CD14-positive monocyte (primary cell): Measurements from ENCODE around the gene SALL2. TPM values are rescaled to one million over a fixed set of nuclear protein-coding genes. Genes with fewer than 3 reads are reported as not detected.

ENCODE experiments used
- DNase-seq, 3 donors: peaks; one replicate each; pipeline ENCODE4 v3.0.0-alpha.2; 2011 to 2022
- H2AFZ ChIP-seq: 2 replicates; pipeline ENCODE4 v1.6.0; 2012; ENCODE audit warnings: mild to moderate bottlenecking, low read depth, low read length, inconsistent platforms; ENCODE audit not compliant: insufficient read depth, poor library complexity, severe bottlenecking
- H3K27ac ChIP-seq, 2 donors: 1 replicate in 1 of 2; 2 replicates in 1 of 2; pipeline ENCODE4 v1.5.1; 2012 to 2013; ENCODE audit warnings: low read length in 2 of 2, control low read depth in 1 of 2, inconsistent platforms in 1 of 2, low read depth in 1 of 2, mild to moderate bottlenecking in 1 of 2
- H3K27me3 ChIP-seq, 2 donors: one replicate each; pipeline versions ENCODE4 v1.6.0 to v1.6.1; 2011 to 2013; ENCODE audit warnings: low read length in 2 of 2; ENCODE audit not compliant: control insufficient read depth in 2 of 2, insufficient read depth in 2 of 2
- H3K36me3 ChIP-seq, 2 donors: replicated peaks in 1 of 2; 1 replicate in 1 of 2; 2 replicates in 1 of 2; pipeline versions ENCODE4 v1.5.1 to v1.6.1; 2012 to 2013; ENCODE audit warnings: low read length in 2 of 2, control low read depth in 1 of 2, inconsistent platforms in 1 of 2, mild to moderate bottlenecking in 1 of 2; ENCODE audit not compliant: insufficient read depth in 2 of 2, control insufficient read depth in 1 of 2
- H3K4me1 ChIP-seq, 2 donors: 1 replicate in 1 of 2; 2 replicates in 1 of 2; pipeline versions ENCODE4 v1.5.1 to v1.6.1; 2012 to 2013; ENCODE audit warnings: low read length in 2 of 2, control low read depth in 1 of 2, inconsistent platforms in 1 of 2, mild to moderate bottlenecking in 1 of 2, moderate library complexity in 1 of 2; ENCODE audit not compliant: insufficient read depth in 2 of 2, control insufficient read depth in 1 of 2
- H3K4me2 ChIP-seq: replicated peaks from 2 replicates; pipeline ENCODE3; 2012; ENCODE audit warnings: low read length, moderate library complexity, mild to moderate bottlenecking; ENCODE audit not compliant: poor library complexity, severe bottlenecking; ENCODE audit errors: extremely low read depth
- H3K4me3 ChIP-seq, 3 experiments: fragments of 200-600 bp in 1 of 3; sonication (generic) in 1 of 3; replicated peaks in 1 of 3; 1 replicate in 2 of 3; 2 replicates in 1 of 3; pipeline ENCODE4 v1.5.1; 2011 to 2013; ENCODE audit warnings: low read length in 3 of 3, mild to moderate bottlenecking in 3 of 3, control low read depth in 2 of 3, low read depth in 2 of 3, inconsistent platforms in 1 of 3, moderate library complexity in 1 of 3
- H3K79me2 ChIP-seq: 2 replicates; pipeline ENCODE4 v1.6.0; 2012; ENCODE audit warnings: mild to moderate bottlenecking, control low read depth, inconsistent platforms, low read length, moderate library complexity; ENCODE audit not compliant: insufficient read depth
- H3K9ac ChIP-seq: 2 replicates; pipeline ENCODE4 v1.6.0; 2017; ENCODE audit warnings: low read length, mild to moderate bottlenecking; ENCODE audit not compliant: insufficient read depth, poor library complexity, severe bottlenecking
- H3K9me3 ChIP-seq, 2 donors: replicated peaks in 1 of 2; 1 replicate in 1 of 2; 2 replicates in 1 of 2; pipeline versions ENCODE4 v1.5.1 to v1.6.1; 2012 to 2013; ENCODE audit warnings: low read length in 2 of 2, control low read depth in 1 of 2; ENCODE audit not compliant: control insufficient read depth in 1 of 2, insufficient read depth in 1 of 2
- H4K20me1 ChIP-seq: 2 replicates; pipeline ENCODE4 v1.6.0; 2012; ENCODE audit warnings: mild to moderate bottlenecking, low read length, control low read depth, moderate library complexity; ENCODE audit not compliant: insufficient read depth
- H3K27ac Mint-ChIP-seq, 7 donors: one replicate each; pipeline ENCODE4 v1.8.0; 2020; ENCODE audit warnings: mild to moderate bottlenecking in 7 of 7, mixed read lengths in 7 of 7, moderate library complexity in 6 of 7, inconsistent platforms in 2 of 7
- H3K27me3 Mint-ChIP-seq, 3 donors: one replicate each; pipeline ENCODE4 v1.8.0; 2021 to 2022; ENCODE audit warnings: low read depth in 3 of 3, mild to moderate bottlenecking in 3 of 3, mixed read lengths in 3 of 3, moderate library complexity in 3 of 3, inconsistent platforms in 1 of 3
- H3K36me3 Mint-ChIP-seq, 2 donors: one replicate each; pipeline ENCODE4 v1.8.0; 2020; ENCODE audit warnings: mixed read lengths in 2 of 2, inconsistent platforms in 1 of 2, mild to moderate bottlenecking in 1 of 2
- H3K4me1 Mint-ChIP-seq: one replicate; pipeline ENCODE4 v1.8.0; 2020; ENCODE audit warnings: mild to moderate bottlenecking, mixed read lengths
- H3K4me3 Mint-ChIP-seq, 2 donors: one replicate each; pipeline ENCODE4 v1.8.0; 2020; ENCODE audit warnings: mild to moderate bottlenecking in 2 of 2, mixed read lengths in 2 of 2, moderate library complexity in 1 of 2
- H3K9me3 Mint-ChIP-seq, 7 donors: one replicate each; pipeline ENCODE4 v1.8.0; 2020 to 2022; ENCODE audit warnings: mixed read lengths in 7 of 7, mild to moderate bottlenecking in 6 of 7, moderate library complexity in 6 of 7, inconsistent platforms in 2 of 7
- WGBS: methylation state at CpG from one replicate; pipeline ENCODE4 v1.1.5; 2013; ENCODE audit warnings: missing lambda C conversion rate; ENCODE audit not compliant: insufficient coverage; 5-methylcytosine and 5-hydroxymethylcytosine counted together
- intact Hi-C, 2 donors: fragments of 100-400 bp; cut with micrococcal nuclease; formaldehyde crosslinking; loops; one replicate each; pipeline versions ENCODE4 v1.15.0 to v1.15.1; 2023
- polyA plus RNA-seq, 3 donors: library from polyadenylated mRNA; depleted of rRNA in 1 of 3; unstranded in 2 of 3; stranded (reverse) in 1 of 3; fragments of 300-500 nt in 2 of 3; fragments of >200 nt in 1 of 3; fragmentation: Illumina TruSeq in 2 of 3; gene quantifications; 1 replicate in 2 of 3; 2 replicates in 1 of 3; pipeline ENCODE4 v1.2.3, GENCODE V29; 2012 to 2021
- TF ChIP-seq, protein P1 (sequence below): fragments of 200-600 bp; IDR thresholded peaks from one replicate; pipeline ENCODE4 v1.8.0; 2022; ENCODE audit warnings: antibody characterized with exemption, mild to moderate bottlenecking

SALL2 gene
- polyA plus RNA-seq, 3 donors, result not detected

DNA sequence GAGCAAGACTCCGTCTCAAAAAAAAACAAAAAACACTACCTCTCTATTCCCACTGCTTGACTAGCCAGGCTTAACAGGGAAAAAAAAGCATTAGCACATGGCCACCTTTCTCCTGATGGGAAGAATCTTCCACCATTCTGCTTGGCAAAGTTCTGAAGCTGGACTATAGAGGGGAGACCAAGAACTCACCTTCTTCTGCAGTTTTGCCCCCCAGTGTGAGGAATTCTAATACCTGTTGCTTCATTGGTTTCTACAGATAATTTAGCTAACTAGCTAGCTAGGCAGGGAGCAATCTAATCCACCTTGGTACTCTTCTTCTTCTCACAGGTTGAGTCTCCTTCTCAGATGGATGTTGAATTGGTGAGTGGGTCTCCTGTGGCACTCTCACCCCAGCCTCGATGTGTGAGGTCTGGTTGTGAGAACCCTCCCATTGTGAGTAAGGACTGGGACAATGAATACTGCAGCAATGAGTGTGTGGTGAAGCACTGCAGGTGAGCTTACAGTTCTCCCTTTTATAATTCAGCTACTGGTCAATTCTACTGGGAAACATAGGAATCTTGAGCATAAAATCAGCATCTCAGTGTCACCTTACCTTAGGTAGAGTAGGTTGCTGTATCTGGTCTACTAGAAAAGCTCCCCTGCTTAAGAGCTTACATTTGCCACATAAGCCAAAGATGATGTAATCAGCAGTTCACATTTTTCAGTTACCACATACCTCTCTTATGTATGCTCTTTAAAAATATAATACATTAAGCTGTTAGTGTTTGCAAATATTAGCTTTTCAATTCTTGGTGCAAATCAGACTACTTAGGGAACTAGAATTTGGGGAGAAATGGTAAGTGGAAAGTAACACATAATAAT lies 31.0 kb downstream of the SALL2 start:
- peaks cover 84 to 97% of the 10 kb centered on the region in 2 donors for H3K36me3 ChIP-seq
- Mint-ChIP-seq H3K4me3 (no peak overlapping the region), H3K9me3 (no peaks in the 10 kb centered on the region), H3K27ac (peak overlapping the region in 4 of 7 donors; percentile 24 to 85 (median 59)), H3K36me3 (peaks cover 73 to 98% of the 10 kb centered on the region in 2 donors), H3K4me1 (no peaks in the 10 kb centered on the region), H3K27me3 (peaks cover 0 to 2% (median 2%) of the 10 kb centered on the region in 3 donors)
- H3K4me2 ChIP-seq, result no peak overlapping the region
- no peaks in the 10 kb centered on the region for H3K4me1 ChIP-seq
- H3K4me3 ChIP-seq, result no peak overlapping the region
- no peak for DNase-seq
- no peak overlapping the region for H3K27ac ChIP-seq
- intact Hi-C loops, result loop anchor here in 1 of 2 donors (5.0 kb wide), 1 partner anchor 62 kb away; no protein-coding TSS in a partner anchor
- peaks cover 8% of the 10 kb centered on the region for H4K20me1 ChIP-seq
- no CpG with 5 or more reads among the region's 2 CpGs for WGBS
- H3K27me3 ChIP-seq, result no peaks in the 10 kb centered on the region
- no peak overlapping the region for H3K9ac ChIP-seq
- H3K79me2 ChIP-seq, result peaks cover 5% of the 10 kb centered on the region
- TF ChIP-seq, protein P1, sequence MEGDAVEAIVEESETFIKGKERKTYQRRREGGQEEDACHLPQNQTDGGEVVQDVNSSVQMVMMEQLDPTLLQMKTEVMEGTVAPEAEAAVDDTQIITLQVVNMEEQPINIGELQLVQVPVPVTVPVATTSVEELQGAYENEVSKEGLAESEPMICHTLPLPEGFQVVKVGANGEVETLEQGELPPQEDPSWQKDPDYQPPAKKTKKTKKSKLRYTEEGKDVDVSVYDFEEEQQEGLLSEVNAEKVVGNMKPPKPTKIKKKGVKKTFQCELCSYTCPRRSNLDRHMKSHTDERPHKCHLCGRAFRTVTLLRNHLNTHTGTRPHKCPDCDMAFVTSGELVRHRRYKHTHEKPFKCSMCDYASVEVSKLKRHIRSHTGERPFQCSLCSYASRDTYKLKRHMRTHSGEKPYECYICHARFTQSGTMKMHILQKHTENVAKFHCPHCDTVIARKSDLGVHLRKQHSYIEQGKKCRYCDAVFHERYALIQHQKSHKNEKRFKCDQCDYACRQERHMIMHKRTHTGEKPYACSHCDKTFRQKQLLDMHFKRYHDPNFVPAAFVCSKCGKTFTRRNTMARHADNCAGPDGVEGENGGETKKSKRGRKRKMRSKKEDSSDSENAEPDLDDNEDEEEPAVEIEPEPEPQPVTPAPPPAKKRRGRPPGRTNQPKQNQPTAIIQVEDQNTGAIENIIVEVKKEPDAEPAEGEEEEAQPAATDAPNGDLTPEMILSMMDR, result no peak
- H2AFZ ChIP-seq, result no peak overlapping the region
- H3K9me3 ChIP-seq, result no peaks in the 10 kb centered on the region

DNA sequence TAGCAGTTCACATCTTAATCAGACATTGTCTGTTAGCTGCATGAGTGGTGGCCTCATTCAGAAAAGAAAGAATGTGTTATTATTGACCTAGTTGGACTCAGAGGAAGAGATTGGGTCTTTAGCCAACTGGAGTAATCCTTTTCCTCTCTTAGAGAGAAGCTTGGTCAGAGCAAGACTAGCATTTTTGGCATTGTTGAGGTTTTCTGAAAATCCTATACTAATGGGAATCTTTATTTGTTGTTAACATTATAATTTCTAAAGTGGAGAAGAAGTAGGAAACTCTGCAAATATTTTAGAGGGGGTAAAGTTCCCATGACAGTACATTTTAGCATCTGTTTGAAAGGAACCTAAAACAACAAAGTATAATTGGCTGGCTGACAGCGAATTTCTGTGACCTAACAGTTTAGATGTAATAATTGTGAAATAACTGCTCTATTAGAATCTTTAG lies 39.5 kb downstream of the SALL2 start:
- Mint-ChIP-seq H3K9me3 (no peaks in the 10 kb centered on the region), H3K4me1 (peaks cover 2% of the 10 kb centered on the region), H3K27ac (peak overlapping the region in 1 of 7 donors; percentile 15), H3K36me3 (peaks cover 51 to 81% of the 10 kb centered on the region in 2 donors), H3K27me3 (no peaks in the 10 kb centered on the region), H3K4me3 (no peak overlapping the region)
- intact Hi-C loops, result no loop called here
- Histone ChIP-seq H2AFZ (no peak overlapping the region), H3K36me3 (peaks cover 50 to 78% of the 10 kb centered on the region in 2 donors), H3K4me1 (no peaks in the 10 kb centered on the region), H3K4me2 (no peak overlapping the region), H3K9me3 (no peaks in the 10 kb centered on the region), H3K4me3 (no peak overlapping the region), H3K79me2 (peaks cover 36% of the 10 kb centered on the region), H4K20me1 (peaks cover 31% of the 10 kb centered on the region), H3K27me3 (no peaks in the 10 kb centered on the region), H3K27ac (no peak overlapping the region), H3K9ac (no peak overlapping the region)
- TF ChIP-seq, protein P1, result no peak
- WGBS, result no CpG with 5 or more reads among the region's 1 CpG
- DNase-seq, result no peak
